ENCODE measurements around the gene SLC6A12.
"Not testable (repeated sequence)": the region's sequence is repeated elsewhere in the genome, so short reads cannot be mapped to it uniquely, and the experiment has no call there.

Gene SLC6A12
- total RNA-seq, result 13.5 to 39.5 (median 22.0) reads per million in 17 experiments

- DNase-seq, result peak; percentile 58 to 75 (median 68)
These were observed at the start of gene SLC6A12 for GRCh38 chr12:214003-214741. Gene SLC6A12, minus strand, starts transcription at chr12:214157. Its CDS starts 4,171 bp downstream, at chr12:209986.

- no peak for DNase-seq
These were observed 49.6 kb upstream of the SLC6A12 start for GRCh38 chr12:263574-263973.

- DNase-seq, result no peak
These were observed 48.9 kb upstream of the SLC6A12 start, which contains the start of gene SLC6A13 for GRCh38 chr12:262817-263216. Gene SLC6A13, minus strand, starts transcription at chr12:262836. Its CDS starts 2,784 bp downstream, at chr12:260052.

GRCh38 chr12:262113-262512 is 48.2 kb upstream of the SLC6A12 start:
- no peak for DNase-seq

- no peak for DNase-seq
These were observed 43.8 kb upstream of the SLC6A12 start for GRCh38 chr12:257521-258321.

- DNase-seq, result no peak
These were observed 43.0 kb upstream of the SLC6A12 start for GRCh38 chr12:256958-257357.

- DNase-seq, result no peak
These were observed 42.3 kb upstream of the SLC6A12 start for GRCh38 chr12:256225-256624.

- DNase-seq, result no peak
These were observed 41.0 kb upstream of the SLC6A12 start for GRCh38 chr12:254912-255311.

GRCh38 chr12:254039-254438 is 40.1 kb upstream of the SLC6A12 start:
- no peak for DNase-seq

- DNase-seq, result no peak
These were observed 39.3 kb upstream of the SLC6A12 start for GRCh38 chr12:253116-253831.

GRCh38 chr12:252636-253035 is 38.7 kb upstream of the SLC6A12 start:
- no peak for DNase-seq

GRCh38 chr12:247271-247670 is 33.3 kb upstream of the SLC6A12 start:
- DNase-seq, result no peak

GRCh38 chr12:243381-243780 is 29.4 kb upstream of the SLC6A12 start:
- no peak for DNase-seq

- no peak for DNase-seq
These were observed 28.5 kb upstream of the SLC6A12 start for GRCh38 chr12:242496-242895.

GRCh38 chr12:241266-241665 is 27.3 kb upstream of the SLC6A12 start:
- DNase-seq, result no peak

- no peak for DNase-seq
These were observed 26.6 kb upstream of the SLC6A12 start for GRCh38 chr12:240566-240965.

GRCh38 chr12:238736-239398 is 24.9 kb upstream of the SLC6A12 start:
- DNase-seq, result no peak

GRCh38 chr12:238116-238515 is 24.2 kb upstream of the SLC6A12 start:
- DNase-seq, result no peak

- DNase-seq, result no peak
These were observed 23.3 kb upstream of the SLC6A12 start for GRCh38 chr12:237026-237815.

- DNase-seq, result no peak
These were observed 22.5 kb upstream of the SLC6A12 start for GRCh38 chr12:236445-236844.

- not testable (repeated sequence) for DNase-seq
These were observed 22.0 kb upstream of the SLC6A12 start for GRCh38 chr12:235967-236366.

Data from suppressor macrophage (primary cell).